Measurements from ENCODE around the gene CERT1. TPM values are rescaled to one million over a fixed set of nuclear protein-coding genes. Genes with fewer than 3 reads are reported as not detected.

The CERT1 gene
- total RNA-seq, 1 experiment from 2014 or later = 50.2 TPM

DNA sequence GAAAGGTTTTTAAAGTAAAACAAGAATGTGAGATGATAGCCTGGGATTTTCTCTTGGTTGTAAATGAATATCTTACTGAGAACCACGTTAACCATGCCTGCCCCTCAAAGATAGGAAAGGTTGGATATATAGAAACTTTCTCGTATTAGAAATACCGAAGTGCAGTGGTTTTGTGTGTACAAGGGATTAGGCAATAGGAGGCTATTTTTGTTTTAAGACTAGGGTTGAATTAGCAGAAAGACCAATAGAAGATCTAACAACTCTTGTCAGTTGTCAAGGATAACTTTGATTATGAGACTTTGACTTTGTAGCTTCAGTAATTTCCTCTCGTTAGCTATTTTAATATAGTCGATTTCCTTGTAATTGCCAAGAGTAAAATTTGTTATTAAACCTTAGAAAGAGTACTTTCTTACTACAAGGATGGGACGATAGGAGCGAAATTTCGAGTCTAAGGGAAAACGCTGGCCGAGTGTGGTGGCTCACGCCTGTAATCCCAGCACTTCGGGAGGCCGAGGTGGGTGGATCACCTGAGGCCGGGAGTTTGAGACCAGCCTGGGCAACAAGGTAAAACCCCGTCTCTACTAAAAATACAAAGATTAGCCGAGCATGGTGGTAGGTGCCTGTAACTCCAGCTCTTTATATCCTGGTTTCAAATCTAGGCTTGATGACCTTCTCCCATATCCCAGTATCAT is 1.1 kb upstream of the CERT1 start:
- Mint-ChIP-seq H3K4me1 (peaks cover 20 to 25% of the 10 kb centered on the region in 2 experiments), H3K36me3 (ENCODE audit: insufficient read depth in 1 of 3, low read depth in 3 of 3) (peaks cover 0 to 4% (median 0%) of the 10 kb centered on the region in 3 experiments; a peak in 1 of 7 replicates), H3K4me3 (peak overlapping the region; percentile 95 to 99), H3K27ac (peak overlapping the region in 2 of 3 experiments; percentile 21 to 92; a peak in 1 of 7 replicates), H3K27me3 (ENCODE audit: low read depth) (no peaks in the 10 kb centered on the region), H3K9me3 (no peaks in the 10 kb centered on the region; a peak in 1 of 5 replicates)
- no CpG with 5 or more reads among the region's 16 CpGs for WGBS (ENCODE audit: extremely low coverage, insufficient read length, low lambda C conversion rate)
- H3K79me1 ChIP-seq (ENCODE audit: insufficient read depth, low read depth, low read length, poor library complexity, severe bottlenecking) = no peaks in the 10 kb centered on the region
- DNase-seq = no peak
- H3K79me2 ChIP-seq (ENCODE audit: insufficient read depth, low read length) = peaks cover 7% of the 10 kb centered on the region; the same call in 1 of the 2 replicates
- no peaks in the 10 kb centered on the region for H3K27me3 ChIP-seq (ENCODE audit: insufficient read depth, low read length)
- H3K56ac ChIP-seq (ENCODE audit: insufficient read length, low read depth, low read length) = no peak overlapping the region
- no peak overlapping the region for H3K23ac ChIP-seq (ENCODE audit: insufficient read length, low read depth, low read length)
- peaks cover 5% of the 10 kb centered on the region for H3K23me2 ChIP-seq (ENCODE audit: insufficient read length, low read depth, low read length, poor library complexity, severe bottlenecking)
- H3K9ac ChIP-seq (ENCODE audit: extremely low read depth, insufficient read length, low read length) = peak overlapping the region; percentile 14
- H2AK5ac ChIP-seq (ENCODE audit: insufficient read length, low read length) = no peak overlapping the region
- H3K18ac ChIP-seq (ENCODE audit: insufficient read length, low read depth, low read length) = no peak overlapping the region
- H2BK5ac ChIP-seq (ENCODE audit: insufficient read length, low read length) = no peak overlapping the region
- no peak overlapping the region for H4K8ac ChIP-seq (replicated peaks; ENCODE audit: insufficient read length, low read depth, low read length)
- H2BK20ac ChIP-seq (ENCODE audit: low read depth, low read length, poor library complexity, severe bottlenecking) = no peak overlapping the region
- TF ChIP-seq, protein P1, sequence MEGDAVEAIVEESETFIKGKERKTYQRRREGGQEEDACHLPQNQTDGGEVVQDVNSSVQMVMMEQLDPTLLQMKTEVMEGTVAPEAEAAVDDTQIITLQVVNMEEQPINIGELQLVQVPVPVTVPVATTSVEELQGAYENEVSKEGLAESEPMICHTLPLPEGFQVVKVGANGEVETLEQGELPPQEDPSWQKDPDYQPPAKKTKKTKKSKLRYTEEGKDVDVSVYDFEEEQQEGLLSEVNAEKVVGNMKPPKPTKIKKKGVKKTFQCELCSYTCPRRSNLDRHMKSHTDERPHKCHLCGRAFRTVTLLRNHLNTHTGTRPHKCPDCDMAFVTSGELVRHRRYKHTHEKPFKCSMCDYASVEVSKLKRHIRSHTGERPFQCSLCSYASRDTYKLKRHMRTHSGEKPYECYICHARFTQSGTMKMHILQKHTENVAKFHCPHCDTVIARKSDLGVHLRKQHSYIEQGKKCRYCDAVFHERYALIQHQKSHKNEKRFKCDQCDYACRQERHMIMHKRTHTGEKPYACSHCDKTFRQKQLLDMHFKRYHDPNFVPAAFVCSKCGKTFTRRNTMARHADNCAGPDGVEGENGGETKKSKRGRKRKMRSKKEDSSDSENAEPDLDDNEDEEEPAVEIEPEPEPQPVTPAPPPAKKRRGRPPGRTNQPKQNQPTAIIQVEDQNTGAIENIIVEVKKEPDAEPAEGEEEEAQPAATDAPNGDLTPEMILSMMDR (conservative IDR thresholded peaks at IDR 0.05) = no peak
- no peaks in the 10 kb centered on the region for H4K20me1 ChIP-seq (ENCODE audit: control insufficient read depth, insufficient read depth, insufficient read length)
- H3K4me2 ChIP-seq (ENCODE audit: insufficient read depth, insufficient read length, low read length) = peak overlapping the region; percentile 48
- H3K27ac ChIP-seq (ENCODE audit: insufficient read length, low read depth, low read length) = no peak overlapping the region
- no peak overlapping the region for H3K4ac ChIP-seq (ENCODE audit: low read depth, low read length)
- no peaks in the 10 kb centered on the region for H3K4me1 ChIP-seq (ENCODE audit: insufficient read depth, low read length)
- H3K14ac ChIP-seq (ENCODE audit: insufficient read depth, low read length) = no peak overlapping the region
- no peak overlapping the region for H2AFZ ChIP-seq (ENCODE audit: low read length)
- H2BK12ac ChIP-seq (ENCODE audit: insufficient read length, low read depth, low read length) = no peak overlapping the region
- no peak overlapping the region for H4K5ac ChIP-seq (ENCODE audit: insufficient read length, low read depth, low read length)
- H3K9me3 ChIP-seq (ENCODE audit: control insufficient read depth, low read depth, low read length) = no peaks in the 10 kb centered on the region
- no peak overlapping the region for H4K91ac ChIP-seq (ENCODE audit: insufficient read length, low read depth, low read length)
- no peak overlapping the region for H2BK120ac ChIP-seq (ENCODE audit: low read depth, low read length, poor library complexity, severe bottlenecking)
- no peak overlapping the region for H3T11ph ChIP-seq (ENCODE audit: low read length)
- no peak overlapping the region for H2BK15ac ChIP-seq (ENCODE audit: low read depth, low read length)

Measured in H9 (cell line).